Ovary (tissue), 9 donors: ENCODE data around the gene DFFA. TPM values are rescaled to one million over a fixed set of nuclear protein-coding genes. Genes with fewer than 3 reads are reported as not detected.

Experiments
- DNase-seq, 5 donors: peaks; one replicate each; pipeline ENCODE4 v3.0.0-alpha.2; 2019 to 2020
- H3K27ac ChIP-seq, 2 donors: fragments of 200-600 bp; one replicate each; pipeline versions ENCODE4 v1.5.1 to v1.8.0; 2019 to 2022
- H3K27me3 ChIP-seq: fragments of 200-600 bp; one replicate; pipeline ENCODE4 v1.8.0; 2022
- H3K36me3 ChIP-seq: fragments of 200-600 bp; sonication (generic); one replicate; pipeline ENCODE4 v1.5.1; 2019
- H3K4me1 ChIP-seq: one replicate; pipeline ENCODE4 v1.8.1; 2013; ENCODE audit warnings: mild to moderate bottlenecking, moderate library complexity; ENCODE audit not compliant: insufficient read depth
- H3K4me3 ChIP-seq: fragments of 200-600 bp; sonication (generic); one replicate; pipeline ENCODE4 v1.5.1; 2017
- H3K9me3 ChIP-seq, 2 donors: fragments of 200-600 bp in 1 of 2; sonication (generic) in 1 of 2; one replicate each; pipeline versions ENCODE4 v1.5.1 to v1.8.1; 2013 to 2019; ENCODE audit warnings: mild to moderate bottlenecking in 1 of 2, moderate library complexity in 1 of 2
- EP300 ChIP-seq: sonication (generic); formaldehyde crosslinking; IDR thresholded peaks from one replicate; pipeline ENCODE4 v1.6.1; 2017; ENCODE audit warnings: antibody characterized with exemption
- POLR2A ChIP-seq: fragments of 450-650 bp; IDR thresholded peaks from one replicate; pipeline ENCODE4 v1.6.1; 2017; ENCODE audit warnings: antibody characterized with exemption, mild to moderate bottlenecking, moderate library complexity
- WGBS, 3 donors: extraction: QIAGEN DNeasy Blood & Tissue Kit in 1 of 3; methylation state at CpG; one replicate each; pipeline versions ENCODE4 v1.1.5 to v1.1.7; 2013 to 2017; 5-methylcytosine and 5-hydroxymethylcytosine counted together
- intact Hi-C, 4 donors: fragments of 100-400 bp; cut with DNase I; formaldehyde crosslinking; loops; one replicate each; pipeline versions ENCODE4 v1.11.0 to v1.15.1; 2022 to 2023
- polyA plus RNA-seq, 2 donors: library from polyadenylated mRNA; stranded (reverse); fragments of 200-250 nt in 1 of 2; fragments of 350-450 nt in 1 of 2; fragmentation: Illumina TruSeq in 1 of 2; extraction: RNeasy Lipid Tissue Mini Kit (QIAGEN cat#74804) in 1 of 2; gene quantifications; one replicate each; pipeline ENCODE4 v1.2.3, GENCODE V29; 2013 to 2014
- total RNA-seq, 7 donors: library from RNA; depleted of rRNA in 2 of 7; stranded (reverse); fragments of >200 nt in 2 of 7; fragmentation: NEBNext Ultra II Directional in 3 of 7; extraction: Animal tissue kit (Norgen Biotek cat#: 25700) in 3 of 7; gene quantifications; one replicate each; pipeline versions ENCODE4 v1.1.0 to v1.2.4, GENCODE V29; 2016 to 2023
- TF ChIP-seq, protein P1 (sequence below), 3 donors: fragments of 450-650 bp in 2 of 3; fragments of 200-600 bp in 1 of 3; IDR thresholded peaks; one replicate each; pipeline versions ENCODE4 v1.5.1 to v1.8.0; 2016 to 2022; ENCODE audit warnings: antibody characterized with exemption in 3 of 3, mild to moderate bottlenecking in 1 of 3
- donor health status: DM: no; HTN: no; CAD: no; lungs with moderate emphysema.
- donor health status: DM: no; HTN: no; CAD: no.
- donor health status: Bipolar disorder and iron deficiency.
- donor health status: DM: yes; HTN: yes; CAD: no.
- donor health status: DM: no; HTN: no; CAD: no.
- donor health status: DM: yes; HTN: yes; CAD: no.

Gene DFFA
- total and polyA plus RNA-seq, 9 donors, result 14.8 to 37.4 (median 33.0) TPM

DNA sequence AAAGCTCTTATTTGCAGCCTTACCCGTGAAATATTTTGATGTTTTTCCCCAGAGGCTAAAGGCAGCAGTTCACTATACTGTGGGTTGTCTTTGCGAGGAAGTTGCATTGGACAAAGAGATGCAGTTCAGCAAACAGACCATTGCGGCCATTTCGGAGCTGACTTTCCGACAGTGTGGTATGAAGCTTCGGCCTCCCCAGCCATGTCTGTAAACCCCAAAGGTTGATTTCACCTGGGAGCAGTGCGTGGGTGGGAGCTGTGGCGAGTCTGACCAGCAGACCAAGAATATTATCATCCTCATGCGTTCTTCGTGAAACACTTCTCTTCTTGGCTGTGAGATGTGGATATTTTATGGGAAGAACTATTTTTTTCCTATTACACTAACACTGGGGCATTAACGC lies 38.5 kb downstream of the DFFA start:
- no peak overlapping the region for H3K27ac ChIP-seq
- H3K4me3 ChIP-seq, result no peak overlapping the region
- no peaks in the 10 kb centered on the region for H3K9me3 ChIP-seq
- DNase-seq, result no peak
- H3K27me3 ChIP-seq, result no peaks in the 10 kb centered on the region
- intact Hi-C loops, result loop anchor here in 1 of 4 donors (5.0 kb wide), 1 partner anchor 434 kb away; no protein-coding TSS in a partner anchor
- no peak for TF ChIP-seq EP300
- no peak for TF ChIP-seq POLR2A
- TF ChIP-seq, protein P1, sequence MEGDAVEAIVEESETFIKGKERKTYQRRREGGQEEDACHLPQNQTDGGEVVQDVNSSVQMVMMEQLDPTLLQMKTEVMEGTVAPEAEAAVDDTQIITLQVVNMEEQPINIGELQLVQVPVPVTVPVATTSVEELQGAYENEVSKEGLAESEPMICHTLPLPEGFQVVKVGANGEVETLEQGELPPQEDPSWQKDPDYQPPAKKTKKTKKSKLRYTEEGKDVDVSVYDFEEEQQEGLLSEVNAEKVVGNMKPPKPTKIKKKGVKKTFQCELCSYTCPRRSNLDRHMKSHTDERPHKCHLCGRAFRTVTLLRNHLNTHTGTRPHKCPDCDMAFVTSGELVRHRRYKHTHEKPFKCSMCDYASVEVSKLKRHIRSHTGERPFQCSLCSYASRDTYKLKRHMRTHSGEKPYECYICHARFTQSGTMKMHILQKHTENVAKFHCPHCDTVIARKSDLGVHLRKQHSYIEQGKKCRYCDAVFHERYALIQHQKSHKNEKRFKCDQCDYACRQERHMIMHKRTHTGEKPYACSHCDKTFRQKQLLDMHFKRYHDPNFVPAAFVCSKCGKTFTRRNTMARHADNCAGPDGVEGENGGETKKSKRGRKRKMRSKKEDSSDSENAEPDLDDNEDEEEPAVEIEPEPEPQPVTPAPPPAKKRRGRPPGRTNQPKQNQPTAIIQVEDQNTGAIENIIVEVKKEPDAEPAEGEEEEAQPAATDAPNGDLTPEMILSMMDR (IDR thresholded peaks at IDR 0.05), result no peak
- no peaks in the 10 kb centered on the region for H3K36me3 ChIP-seq
- 81 to 86% (median 83%) methylated on average over 11 of the region's 11 CpGs for WGBS, 3 donors
- H3K4me1 ChIP-seq, result no peaks in the 10 kb centered on the region

DNA sequence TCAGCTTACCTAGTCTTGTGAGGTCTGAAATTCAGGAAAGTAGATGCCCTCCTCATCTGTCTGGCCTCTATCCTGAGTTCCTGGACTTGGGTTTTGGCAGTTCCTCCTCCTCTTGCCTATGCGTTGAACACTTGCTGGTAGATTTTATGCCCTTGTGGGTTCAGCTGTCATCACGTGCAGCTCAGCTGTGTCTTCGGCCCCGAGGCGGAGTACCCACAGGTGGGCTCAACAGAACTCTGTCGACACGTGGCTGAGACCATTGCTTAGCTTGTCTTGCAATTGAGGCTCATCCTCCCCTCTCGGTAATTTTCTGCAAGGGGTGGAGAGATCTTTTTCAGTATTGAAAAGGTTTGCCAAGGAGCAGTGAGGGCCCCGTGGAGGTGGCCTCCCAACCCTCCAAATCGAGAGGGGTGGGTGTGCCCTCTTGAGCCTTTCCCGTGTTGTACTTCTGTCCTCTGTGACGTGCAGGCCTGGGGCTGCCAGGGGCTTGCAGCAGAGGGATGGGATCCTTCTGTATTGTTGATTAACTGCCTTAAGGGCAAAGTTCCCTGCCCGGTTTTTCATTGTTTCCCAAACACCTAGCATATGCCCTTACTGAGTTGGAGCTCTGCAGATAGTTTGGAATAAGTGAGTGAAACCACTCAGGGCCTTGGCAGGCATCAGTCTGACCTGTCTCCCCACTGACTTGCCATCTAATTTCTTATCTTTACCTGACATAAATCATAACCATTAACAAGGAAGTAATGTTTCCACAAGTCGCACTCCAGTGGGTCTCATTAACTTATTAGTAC lies 39.2 kb downstream of the DFFA start:
- WGBS, 3 donors, result 71 to 76% (median 74%) methylated on average over 14 of the region's 14 CpGs
- TF ChIP-seq EP300, result no peak
- TF ChIP-seq POLR2A, result no peak
- TF ChIP-seq, protein P1 (IDR thresholded peaks at IDR 0.05), result no peak
- no peak for DNase-seq
- H3K4me1 ChIP-seq, result no peaks in the 10 kb centered on the region
- intact Hi-C loops, result loop anchor here in 1 of 4 donors (5.0 kb wide), 1 partner anchor 434 kb away; no protein-coding TSS in a partner anchor
- no peaks in the 10 kb centered on the region for H3K36me3 ChIP-seq
- H3K4me3 ChIP-seq, result no peak overlapping the region
- no peak overlapping the region for H3K27ac ChIP-seq
- H3K9me3 ChIP-seq, result no peaks in the 10 kb centered on the region
- no peaks in the 10 kb centered on the region for H3K27me3 ChIP-seq

DNA sequence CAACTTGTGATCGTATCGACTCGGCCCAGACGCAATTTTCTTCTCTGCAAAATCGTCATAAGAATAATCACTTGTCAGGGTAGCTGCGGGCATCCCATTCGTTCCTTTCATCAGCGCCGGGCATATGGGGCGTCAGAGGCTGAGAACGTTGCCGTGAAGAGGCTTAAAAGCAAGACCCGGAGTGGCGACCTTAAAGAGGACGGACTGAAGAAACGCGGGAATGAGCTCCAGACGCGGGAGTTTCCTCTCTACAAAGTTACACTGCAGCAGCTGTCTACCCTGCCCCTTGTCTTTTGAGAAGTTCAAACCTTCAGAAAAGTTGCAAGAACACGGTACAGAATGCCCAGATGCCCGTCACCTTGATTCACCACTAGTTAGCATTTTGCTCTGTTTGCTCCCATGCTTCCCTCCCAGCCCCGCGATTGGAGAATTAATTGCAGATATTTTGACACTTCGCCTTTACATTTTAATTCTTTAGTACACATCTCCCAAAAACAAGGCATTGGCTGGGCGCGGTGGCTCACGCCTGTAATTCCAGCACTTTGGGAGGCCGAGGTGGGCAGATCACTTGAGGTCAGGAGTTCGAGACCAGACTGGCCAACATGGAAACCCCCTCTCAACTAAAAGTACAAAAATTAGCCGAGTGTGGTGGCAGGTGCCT lies 41.1 kb downstream of the DFFA start:
- 20 to 23% (median 23%) methylated on average over 30 of the region's 30 CpGs for WGBS, 3 donors
- TF ChIP-seq EP300 (no peak), POLR2A (no peak)
- TF ChIP-seq, protein P1 (IDR thresholded peaks at IDR 0.05), result no peak
- intact Hi-C loops, result loop anchor here in 2 of 4 donors (2.0 to 5.0 kb wide), 2 partner anchors 54 to 436 kb away; no protein-coding TSS in a partner anchor
- no peaks in the 10 kb centered on the region for H3K4me1 ChIP-seq
- H3K4me3 ChIP-seq, result peak overlapping the region; percentile 78
- DNase-seq, result no peak
- no peak overlapping the region for H3K27ac ChIP-seq
- H3K36me3 ChIP-seq, result no peaks in the 10 kb centered on the region
- H3K9me3 ChIP-seq, result no peaks in the 10 kb centered on the region
- H3K27me3 ChIP-seq, result no peaks in the 10 kb centered on the region

DNA sequence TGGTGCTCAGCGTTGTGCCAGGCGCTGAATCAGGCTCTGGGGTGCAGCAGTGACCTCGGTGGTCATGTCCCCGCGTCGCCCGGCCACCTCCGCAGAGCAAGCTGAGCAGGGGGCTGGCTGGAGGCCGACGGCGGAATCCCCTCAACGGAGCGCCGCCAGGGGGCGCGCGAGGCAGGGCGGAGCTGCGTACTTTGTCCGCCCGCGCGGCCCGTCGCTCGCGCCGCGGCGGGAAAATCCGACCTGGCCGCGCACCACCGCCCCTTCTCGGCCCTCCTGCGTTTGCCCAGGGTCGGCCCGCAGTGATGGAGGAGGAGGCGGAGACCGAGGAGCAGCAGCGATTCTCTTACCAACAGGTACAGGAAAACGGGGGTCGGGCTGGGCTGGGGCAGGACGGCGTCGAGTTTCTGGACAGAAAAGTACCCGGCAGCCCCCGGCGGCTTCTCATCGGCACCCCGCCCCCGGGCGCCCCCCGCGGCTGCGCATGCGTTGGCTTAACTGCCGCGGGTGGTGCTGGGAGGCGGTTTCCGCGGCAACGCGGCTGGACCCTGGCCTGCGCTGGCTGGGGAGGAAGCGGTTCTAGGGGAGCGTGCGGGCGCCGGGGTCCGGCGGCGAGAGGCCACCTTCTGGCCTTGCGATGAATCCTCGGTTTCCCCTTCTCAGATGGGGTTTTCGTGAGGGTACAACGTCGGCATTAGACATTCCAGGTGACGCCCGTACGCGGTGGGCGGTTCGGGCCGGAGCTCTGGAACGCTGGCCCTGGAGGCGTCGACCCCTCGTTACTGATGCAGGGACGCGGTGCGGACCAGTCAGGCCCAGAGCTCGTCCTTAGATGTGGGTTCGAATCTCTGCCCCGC lies 41.9 kb downstream of the DFFA start, which contains the start of gene CENPS:
Gene CENPS, plus strand, starts transcription at position 218 of the 854 bp plus-strand sequence. Its CDS starts 85 bp downstream, at position 303.
- DNase-seq, result peak; percentile 94 to 97 (median 94)
- no peaks in the 10 kb centered on the region for H3K27me3 ChIP-seq
- peak within 1 kb of the TSS; percentile 78 for H3K4me3 ChIP-seq
- TF ChIP-seq, protein P1 (IDR thresholded peaks at IDR 0.05), result peak; percentile 97 to 99 (median 99)
- TF ChIP-seq POLR2A (no peak), EP300 (no peak)
- WGBS, 3 donors, result 0% methylated on average over 43 to 95 of the region's 95 CpGs
- peak within 1 kb of the TSS in 1 of 2 donors; percentile 19 for H3K27ac ChIP-seq
- no peaks in the 10 kb centered on the region for H3K36me3 ChIP-seq
- intact Hi-C loops, result loop anchor here in 2 of 4 donors (2.0 to 5.0 kb wide), 2 partner anchors 54 to 437 kb away; no protein-coding TSS in a partner anchor
- H3K9me3 ChIP-seq, result no peaks in the 10 kb centered on the region
- H3K4me1 ChIP-seq, result no peaks in the 10 kb centered on the region
